Mesenchymal stem cell (in vitro differentiated cells and primary cell): Measurements from ENCODE around the gene NKRF. TPM values are rescaled to one million over a fixed set of nuclear protein-coding genes. Genes with fewer than 3 reads are reported as not detected.

Experiments
- DNase-seq: peaks from one replicate; pipeline ENCODE4 v3.0.0-alpha.2; 2013
- H2AFZ ChIP-seq: one replicate; pipeline ENCODE4 v1.6.1; 2013; ENCODE audit warnings: low read depth, mild to moderate bottlenecking, control low read depth, inconsistent platforms, low read length, moderate library complexity
- H2AK5ac ChIP-seq: 2 replicates; pipeline ENCODE4 v1.6.1; 2013; ENCODE audit warnings: low read length, moderate library complexity, mild to moderate bottlenecking, inconsistent platforms; ENCODE audit not compliant: severe bottlenecking
- H2BK120ac ChIP-seq: one replicate; pipeline ENCODE4 v1.6.1; 2013; ENCODE audit warnings: low read depth, mild to moderate bottlenecking, inconsistent platforms, low read length, moderate library complexity
- H2BK12ac ChIP-seq, 2 experiments: one replicate each; pipeline ENCODE4 v1.6.1; 2013; ENCODE audit warnings: inconsistent platforms in 2 of 2, low read length in 2 of 2, mild to moderate bottlenecking in 2 of 2, moderate library complexity in 2 of 2, control low read depth in 1 of 2
- H2BK15ac ChIP-seq: one replicate; pipeline ENCODE4 v1.6.1; 2013; ENCODE audit warnings: mild to moderate bottlenecking, low read depth, inconsistent platforms; ENCODE audit not compliant: poor library complexity, severe bottlenecking
- H2BK5ac ChIP-seq: 2 replicates; pipeline ENCODE4 v1.6.1; 2013; ENCODE audit warnings: low read depth, mild to moderate bottlenecking, low read length, control low read depth, inconsistent platforms; ENCODE audit not compliant: poor library complexity, severe bottlenecking
- H3K14ac ChIP-seq, 2 experiments: one replicate each; pipeline ENCODE4 v1.6.1; 2013; ENCODE audit warnings: inconsistent platforms in 2 of 2, low read length in 2 of 2, control low read depth in 1 of 2, mild to moderate bottlenecking in 1 of 2, moderate library complexity in 1 of 2
- H3K18ac ChIP-seq, 2 experiments: one replicate each; pipeline ENCODE4 v1.6.1; 2013; ENCODE audit warnings: inconsistent platforms in 2 of 2, low read length in 2 of 2, control low read depth in 1 of 2, low read depth in 1 of 2, mild to moderate bottlenecking in 1 of 2
- H3K23ac ChIP-seq, 2 experiments: one replicate each; pipeline ENCODE4 v1.6.1; 2013; ENCODE audit warnings: inconsistent platforms in 2 of 2, low read length in 2 of 2, mild to moderate bottlenecking in 2 of 2, moderate library complexity in 2 of 2, control low read depth in 1 of 2
- H3K27ac ChIP-seq: 2 replicates; pipeline ENCODE4 v1.5.1; 2013; ENCODE audit warnings: mild to moderate bottlenecking, moderate library complexity, low read length, control low read depth, inconsistent platforms; ENCODE audit not compliant: poor library complexity, severe bottlenecking
- H3K27me3 ChIP-seq, 2 experiments: 2 replicates each; pipeline versions ENCODE4 v1.6.1 to v1.7.0; 2013; ENCODE audit warnings: low read length in 2 of 2, mild to moderate bottlenecking in 2 of 2, moderate library complexity in 2 of 2, control low read depth in 1 of 2, inconsistent platforms in 1 of 2; ENCODE audit not compliant: control insufficient read depth in 1 of 2, insufficient read depth in 1 of 2
- H3K36me3 ChIP-seq, 2 experiments: 2 replicates each; pipeline versions ENCODE4 v1.6.1 to v1.7.0; 2013; ENCODE audit warnings: low read length in 2 of 2, control low read depth in 1 of 2, inconsistent platforms in 1 of 2, low read depth in 1 of 2, mild to moderate bottlenecking in 1 of 2; ENCODE audit not compliant: insufficient read depth in 2 of 2, control insufficient read depth in 1 of 2
- H3K4ac ChIP-seq, 2 experiments: one replicate each; pipeline ENCODE4 v1.6.1; 2013; ENCODE audit warnings: inconsistent platforms in 2 of 2, low read length in 2 of 2, mild to moderate bottlenecking in 2 of 2, moderate library complexity in 2 of 2, control low read depth in 1 of 2, low read depth in 1 of 2
- H3K4me1 ChIP-seq: 2 replicates; pipeline ENCODE4 v1.6.1; 2013; ENCODE audit warnings: low read depth, low read length, control low read depth; ENCODE audit not compliant: control insufficient read depth, insufficient read depth
- H3K4me2 ChIP-seq: 2 replicates; pipeline ENCODE4 v1.6.1; 2013; ENCODE audit warnings: low read length, mild to moderate bottlenecking, inconsistent platforms; ENCODE audit not compliant: poor library complexity, severe bottlenecking
- H3K4me3 ChIP-seq, 2 experiments: 2 replicates each; pipeline versions ENCODE4 v1.5.1 to v1.7.0; 2013; ENCODE audit warnings: low read length in 2 of 2, mild to moderate bottlenecking in 2 of 2, control low read depth in 1 of 2, low read depth in 1 of 2; ENCODE audit not compliant: insufficient read depth in 1 of 2
- H3K79me1 ChIP-seq: replicated peaks from 2 replicates; pipeline ENCODE4 v1.6.1; 2013; ENCODE audit warnings: mild to moderate bottlenecking, control low read depth, low read length, inconsistent platforms; ENCODE audit not compliant: poor library complexity, severe bottlenecking
- H3K9ac ChIP-seq: 2 replicates; pipeline ENCODE4 v1.7.0; 2013; ENCODE audit warnings: mild to moderate bottlenecking, low read length, moderate library complexity
- H3K9me3 ChIP-seq: 2 replicates; pipeline ENCODE4 v1.7.0; 2013; ENCODE audit warnings: mild to moderate bottlenecking, low read length; ENCODE audit not compliant: control insufficient read depth
- H4K8ac ChIP-seq: one replicate; pipeline ENCODE4 v1.6.1; 2013; ENCODE audit warnings: inconsistent platforms, mild to moderate bottlenecking, low read length, moderate library complexity
- H4K91ac ChIP-seq: one replicate; pipeline ENCODE4 v1.6.1; 2013; ENCODE audit warnings: mild to moderate bottlenecking, low read length, inconsistent platforms
- WGBS: methylation state at CpG from one replicate; pipeline ENCODE4 v1.1.7; 2013; ENCODE audit warnings: mixed read lengths; 5-methylcytosine and 5-hydroxymethylcytosine counted together
- polyA plus RNA-seq, 2 experiments: library from polyadenylated mRNA; stranded (reverse); fragments of 200-250 nt; gene quantifications; one replicate each; pipeline ENCODE4 v1.2.3, GENCODE V29; 2013

Gene NKRF
- polyA plus RNA-seq (2013, experiment 1 of 2), result 5.9 TPM
- polyA plus RNA-seq (2013, experiment 2 of 2), result 6.0 TPM

- DNase-seq, result peak; percentile 90
- no peaks in the 10 kb centered on the region for H3K79me1 ChIP-seq
- H3K36me3 ChIP-seq, result no peaks in the 10 kb centered on the region
- peak within 1 kb of the TSS; percentile 83 for H2BK15ac ChIP-seq
- peak within 1 kb of the TSS; percentile 89 to 91 for H3K4me3 ChIP-seq
- H2BK5ac ChIP-seq, result no peak within 1 kb of the TSS
- 37% methylated on average over 14 of the region's 46 CpGs for WGBS
- H3K9me3 ChIP-seq, result no peaks in the 10 kb centered on the region
- peak within 1 kb of the TSS; percentile 61 for H4K91ac ChIP-seq
- H2BK120ac ChIP-seq, result no peak within 1 kb of the TSS
- H3K4me2 ChIP-seq, result peak within 1 kb of the TSS; percentile 77
- peak within 1 kb of the TSS; percentile 72 for H4K8ac ChIP-seq
- H2AK5ac ChIP-seq, result no peak within 1 kb of the TSS
- peak within 1 kb of the TSS; percentile 96 to 97 for H3K18ac ChIP-seq
- H3K23ac ChIP-seq, result no peak within 1 kb of the TSS
- H3K9ac ChIP-seq, result peak within 1 kb of the TSS; percentile 94
- peaks cover 0 to 12% of the 10 kb centered on the region in 2 experiments for H3K27me3 ChIP-seq
- H2BK12ac ChIP-seq, result no peak within 1 kb of the TSS
- peak within 1 kb of the TSS; percentile 88 for H2AFZ ChIP-seq
- H3K27ac ChIP-seq, result peak within 1 kb of the TSS; percentile 66
- peak within 1 kb of the TSS in 1 of 2 experiments; percentile 82 for H3K4ac ChIP-seq
- peak within 1 kb of the TSS in 1 of 2 experiments; percentile 95 for H3K14ac ChIP-seq
- H3K4me1 ChIP-seq, result no peaks in the 10 kb centered on the region
Observed at GRCh38 chrX:119606280-119607017, at the start of gene NKRF. Gene NKRF (minus strand): TSS chrX:119606424.

- Histone ChIP-seq H3K9me3 (no peaks in the 10 kb centered on the region), H3K4ac (no peak overlapping the region)
Observed at GRCh38 chrX:119655125-119655524, 48.9 kb upstream of the NKRF start.

GRCh38 chrX:119654112-119654531, 47.9 kb upstream of the NKRF start:
- peak overlapping the region in 1 of 2 experiments; percentile 52 for H2BK12ac ChIP-seq
- H2AK5ac ChIP-seq, result no peak overlapping the region
- H3K18ac ChIP-seq, result peak overlapping the region in 1 of 2 experiments; percentile 66
- no peak overlapping the region for H4K8ac ChIP-seq
- H3K9me3 ChIP-seq, result no peaks in the 10 kb centered on the region
- H3K4me3 ChIP-seq, result no peak overlapping the region
- H4K91ac ChIP-seq, result no peak overlapping the region
- no peak overlapping the region for H2BK120ac ChIP-seq
- no peak overlapping the region for H2AFZ ChIP-seq
- no peak overlapping the region for H2BK15ac ChIP-seq
- no peaks in the 10 kb centered on the region for H3K4me1 ChIP-seq
- H2BK5ac ChIP-seq, result no peak overlapping the region
- no peak overlapping the region for H3K9ac ChIP-seq
- H3K4me2 ChIP-seq, result no peak overlapping the region
- H3K27me3 ChIP-seq, result peaks cover 0 to 6% of the 10 kb centered on the region in 2 experiments
- WGBS, result 82% methylated on average over 8 of the region's 8 CpGs
- H3K14ac ChIP-seq, result peak overlapping the region in 1 of 2 experiments; percentile 32
- H3K79me1 ChIP-seq, result no peaks in the 10 kb centered on the region
- no peak overlapping the region for H3K27ac ChIP-seq
- DNase-seq, result peak; percentile 86
- H3K23ac ChIP-seq, result no peak overlapping the region
- H3K36me3 ChIP-seq, result peaks cover 0 to 3% of the 10 kb centered on the region in 2 experiments
- peak overlapping the region in 1 of 2 experiments; percentile 84 for H3K4ac ChIP-seq

More at GRCh38 chrX:119655125-119655524, 48.9 kb upstream of the NKRF start:
- Histone ChIP-seq H4K91ac (peak overlapping the region; percentile 39), H3K27ac (no peak overlapping the region), H3K4me2 (no peak overlapping the region), H2BK12ac (no peak overlapping the region), H3K79me1 (no peaks in the 10 kb centered on the region), H3K9ac (no peak overlapping the region), H2AK5ac (no peak overlapping the region), H2AFZ (no peak overlapping the region), H3K18ac (no peak overlapping the region), H3K23ac (no peak overlapping the region), H4K8ac (no peak overlapping the region), H3K27me3 (peaks cover 0 to 6% of the 10 kb centered on the region in 2 experiments), H3K14ac (no peak overlapping the region), H3K36me3 (peaks cover 0 to 3% of the 10 kb centered on the region in 2 experiments), H2BK120ac (no peak overlapping the region), H2BK15ac (no peak overlapping the region), H2BK5ac (no peak overlapping the region), H3K4me3 (no peak overlapping the region), H3K4me1 (no peaks in the 10 kb centered on the region)
- peak; percentile 96 for DNase-seq
- 9% methylated on average over 6 of the region's 6 CpGs for WGBS

GRCh38 chrX:119648421-119648775, 42.2 kb upstream of the NKRF start:
- no peak overlapping the region for H4K8ac ChIP-seq
- H3K79me1 ChIP-seq, result no peaks in the 10 kb centered on the region
- no peak overlapping the region for H2BK5ac ChIP-seq
- H3K23ac ChIP-seq, result no peak overlapping the region
- no peak overlapping the region for H3K14ac ChIP-seq
- H3K27me3 ChIP-seq, result peaks cover 0 to 6% of the 10 kb centered on the region in 2 experiments
- no peak overlapping the region for H3K9ac ChIP-seq
- no peak overlapping the region for H3K27ac ChIP-seq
- peaks cover 0 to 6% of the 10 kb centered on the region in 2 experiments for H3K36me3 ChIP-seq
- H3K4ac ChIP-seq, result no peak overlapping the region
- H2AK5ac ChIP-seq, result no peak overlapping the region
- no peaks in the 10 kb centered on the region for H3K9me3 ChIP-seq
- 89% methylated on average over 3 of the region's 6 CpGs for WGBS
- no peak overlapping the region for H3K18ac ChIP-seq
- H3K4me1 ChIP-seq, result no peaks in the 10 kb centered on the region
- DNase-seq, result no peak
- no peak overlapping the region for H2BK120ac ChIP-seq
- H2BK12ac ChIP-seq, result no peak overlapping the region
- H3K4me2 ChIP-seq, result no peak overlapping the region
- H3K4me3 ChIP-seq, result no peak overlapping the region
- H2AFZ ChIP-seq, result no peak overlapping the region
- no peak overlapping the region for H4K91ac ChIP-seq
- no peak overlapping the region for H2BK15ac ChIP-seq
